Measurements from ENCODE around the gene PSORS1C2. TPM values are rescaled to one million over a fixed set of nuclear protein-coding genes. Genes with fewer than 3 reads are reported as not detected.

Gene PSORS1C2
- total and polyA plus RNA-seq, 3 donors from 2014 or later = not detected

- intact Hi-C loops (cut with DNase I; ENCODE audit: low total_unique reads) = no loop called here
Observed at GRCh38 chr6:31110825-31111582, 27.9 kb downstream of the PSORS1C2 start.

GRCh38 chr6:31107052-31107451, 31.8 kb downstream of the PSORS1C2 start:
- no peak overlapping the region for H3K27ac ChIP-seq
- no peaks in the 10 kb centered on the region for H3K9me3 ChIP-seq
- H3K4me1 ChIP-seq = no peaks in the 10 kb centered on the region
- no peak for DNase-seq
- 75 to 84% methylated on average over 4 of the region's 4 CpGs for WGBS, 2 donors
- H3K36me3 ChIP-seq (ENCODE audit: low read depth, missing control alignments) = no peaks in the 10 kb centered on the region
- no peak for TF ChIP-seq CTCF (IDR thresholded peaks at IDR 0.05)
- TF ChIP-seq POLR2A (IDR thresholded peaks at IDR 0.05) = no peak
- H3K27me3 ChIP-seq = no peaks in the 10 kb centered on the region
- no peak overlapping the region for H3K4me3 ChIP-seq
- intact Hi-C loops (cut with DNase I; ENCODE audit: low total_unique reads) = no loop called here

More at GRCh38 chr6:31110825-31111582, 27.9 kb downstream of the PSORS1C2 start:
- 77 to 82% methylated on average over 11 of the region's 11 CpGs for WGBS, 2 donors
- TF ChIP-seq CTCF (IDR thresholded peaks at IDR 0.05) = no peak
- no peak for TF ChIP-seq POLR2A (IDR thresholded peaks at IDR 0.05)
- no peaks in the 10 kb centered on the region for H3K9me3 ChIP-seq
- H3K36me3 ChIP-seq (ENCODE audit: low read depth, missing control alignments) = no peaks in the 10 kb centered on the region
- peaks cover 11% of the 10 kb centered on the region for H3K4me1 ChIP-seq
- no peak for DNase-seq
- H3K27me3 ChIP-seq = no peaks in the 10 kb centered on the region
- H3K4me3 ChIP-seq = no peak overlapping the region
- no peak overlapping the region for H3K27ac ChIP-seq

- H3K4me3 ChIP-seq = no peak overlapping the region
- H3K27me3 ChIP-seq = no peaks in the 10 kb centered on the region
- intact Hi-C loops (cut with DNase I; ENCODE audit: low total_unique reads) = no loop called here
- no peak overlapping the region for H3K27ac ChIP-seq
- DNase-seq = no peak
- no peaks in the 10 kb centered on the region for H3K4me1 ChIP-seq
- 92 to 94% methylated on average over 2 of the region's 2 CpGs for WGBS, 2 donors
- no peaks in the 10 kb centered on the region for H3K9me3 ChIP-seq
- TF ChIP-seq CTCF (IDR thresholded peaks at IDR 0.05) = no peak
- H3K36me3 ChIP-seq (ENCODE audit: low read depth, missing control alignments) = no peaks in the 10 kb centered on the region
Observed at GRCh38 chr6:31103136-31103535, 35.7 kb downstream of the PSORS1C2 start.

- intact Hi-C loops (cut with DNase I; ENCODE audit: low total_unique reads) = no loop called here
Observed at GRCh38 chr6:31098449-31098938, 40.4 kb downstream of the PSORS1C2 start.

More at GRCh38 chr6:31098449-31098938, 40.4 kb downstream of the PSORS1C2 start:
- Histone ChIP-seq H3K4me3 (no peak overlapping the region), H3K27ac (no peak overlapping the region), H3K36me3 (ENCODE audit: low read depth, missing control alignments) (no peaks in the 10 kb centered on the region), H3K4me1 (no peaks in the 10 kb centered on the region), H3K27me3 (no peaks in the 10 kb centered on the region), H3K9me3 (no peaks in the 10 kb centered on the region)
- WGBS, 2 donors = 92 to 93% methylated on average over 4 of the region's 4 CpGs
- DNase-seq = no peak
- no peak for TF ChIP-seq POLR2A (IDR thresholded peaks at IDR 0.05)
- TF ChIP-seq CTCF (IDR thresholded peaks at IDR 0.05) = no peak

Measured in testis (tissue), 3 donors.